Neural crest cell (in vitro differentiated cells): ENCODE results near the gene PNMA6E. TPM values are rescaled to one million over a fixed set of nuclear protein-coding genes. Genes with fewer than 3 reads are reported as not detected.

Experiments
- DNase-seq: peaks from one replicate; pipeline ENCODE4 v3.0.0; 2021; ENCODE audit warnings: low read depth, mixed read lengths, low spot score
- H3K27ac Mint-ChIP-seq: one replicate; pipeline ENCODE4 v1.8.0; 2021; ENCODE audit warnings: mild to moderate bottlenecking, mixed read lengths; ENCODE audit not compliant: unreplicated experiment
- H3K27me3 Mint-ChIP-seq: 2 replicates; pipeline ENCODE4 v1.8.0; 2021; ENCODE audit warnings: low read depth, mild to moderate bottlenecking, mixed read lengths
- H3K36me3 Mint-ChIP-seq: 2 replicates; pipeline ENCODE4 v1.8.0; 2021; ENCODE audit warnings: low read depth, mild to moderate bottlenecking, mixed read lengths
- H3K4me1 Mint-ChIP-seq: 2 replicates; pipeline ENCODE4 v1.8.0; 2021; ENCODE audit warnings: mixed read lengths
- H3K4me3 Mint-ChIP-seq: one replicate; pipeline ENCODE4 v1.8.0; 2021; ENCODE audit warnings: mild to moderate bottlenecking, mixed read lengths
- H3K9me3 Mint-ChIP-seq: 2 replicates; pipeline ENCODE4 v1.8.0; 2021; ENCODE audit warnings: mixed read lengths
- CTCF ChIP-seq: fragments of 200-600 bp; sonication (generic); conservative IDR thresholded peaks from 2 replicates; pipeline ENCODE4 v1.5.0; 2021; ENCODE audit warnings: antibody characterized with exemption, mild to moderate bottlenecking
- total RNA-seq: library from RNA; stranded (reverse); gene quantifications from 2 replicates; pipeline ENCODE4 v1.2.1, GENCODE V29; 2021

Gene PNMA6E
- total RNA-seq, 1 donor from 2014 or later: not detected

DNA sequence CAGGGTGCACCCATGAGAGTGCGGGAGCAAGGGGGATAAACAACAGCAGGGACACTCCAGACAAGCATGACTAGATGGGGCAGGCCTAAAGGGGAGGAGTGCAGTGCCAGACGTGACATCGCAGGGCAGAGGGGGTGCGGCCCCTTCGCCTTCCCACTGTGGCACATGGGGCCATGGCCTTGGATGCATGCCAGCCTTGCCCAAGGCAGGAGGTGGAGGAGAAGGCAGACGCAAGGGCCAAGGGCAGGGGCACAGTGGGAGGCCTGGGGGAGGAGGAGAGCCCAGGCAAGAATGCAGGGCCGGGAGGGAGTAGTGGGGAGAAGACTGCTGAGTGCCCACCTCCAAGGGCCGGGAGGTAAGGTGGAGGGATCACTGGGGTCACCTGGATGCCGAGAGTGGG, 21.6 kb downstream of the PNMA6E start:
- Mint-ChIP-seq H3K9me3 (peaks cover 8% of the 10 kb centered on the region), H3K36me3 (no peaks in the 10 kb centered on the region)

DNA sequence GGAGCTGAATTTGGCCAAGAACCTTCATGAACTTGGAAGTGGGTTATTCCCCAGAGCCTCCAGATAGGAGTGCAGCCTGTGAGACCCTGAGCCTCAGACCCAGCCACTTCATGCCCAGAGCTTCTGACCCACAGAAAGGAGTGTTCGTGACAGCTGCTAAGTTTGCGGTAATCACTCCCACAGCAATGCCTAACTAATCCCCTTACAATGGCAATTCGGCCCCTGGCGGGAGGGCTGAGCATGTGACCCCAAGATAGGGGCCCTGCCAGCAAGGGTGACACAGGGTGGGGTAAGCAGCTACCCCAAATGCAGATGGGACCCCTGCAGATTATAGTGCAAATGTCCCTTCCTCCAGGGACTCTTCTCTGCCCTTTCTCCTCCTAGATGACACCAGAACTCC, 22.5 kb downstream of the PNMA6E start:
- H3K27ac Mint-ChIP-seq: no peak overlapping the region
- no peaks in the 10 kb centered on the region for H3K27me3 Mint-ChIP-seq
- H3K4me3 Mint-ChIP-seq: no peak overlapping the region
- no peak for TF ChIP-seq CTCF
- no peak for DNase-seq
- H3K4me1 Mint-ChIP-seq: no peaks in the 10 kb centered on the region
- no peaks in the 10 kb centered on the region for H3K36me3 Mint-ChIP-seq
- H3K9me3 Mint-ChIP-seq: peaks cover 8% of the 10 kb centered on the region

More for the DNA sequence above, 21.6 kb downstream of the PNMA6E start:
- Mint-ChIP-seq H3K27me3 (no peaks in the 10 kb centered on the region), H3K4me1 (no peaks in the 10 kb centered on the region), H3K4me3 (no peak overlapping the region), H3K27ac (no peak overlapping the region)
- no peak for TF ChIP-seq CTCF
- DNase-seq: no peak

- TF ChIP-seq CTCF: no peak
- no peak for DNase-seq
- Mint-ChIP-seq H3K4me1 (no peaks in the 10 kb centered on the region), H3K4me3 (no peak overlapping the region), H3K27ac (no peak overlapping the region), H3K36me3 (no peaks in the 10 kb centered on the region), H3K27me3 (no peaks in the 10 kb centered on the region), H3K9me3 (peaks cover 8% of the 10 kb centered on the region)
Measured at GRCh38 chrX:153377727-153378126, 23.4 kb downstream of the PNMA6E start.

- DNase-seq: no peak
- H3K4me3 Mint-ChIP-seq: no peak overlapping the region
- H3K9me3 Mint-ChIP-seq: peaks cover 8% of the 10 kb centered on the region
- H3K4me1 Mint-ChIP-seq: no peaks in the 10 kb centered on the region
- H3K27me3 Mint-ChIP-seq: no peaks in the 10 kb centered on the region
- H3K36me3 Mint-ChIP-seq: no peaks in the 10 kb centered on the region
- no peak overlapping the region for H3K27ac Mint-ChIP-seq
- no peak for TF ChIP-seq CTCF
Measured at GRCh38 chrX:153375571-153375970, 25.6 kb downstream of the PNMA6E start.

DNA sequence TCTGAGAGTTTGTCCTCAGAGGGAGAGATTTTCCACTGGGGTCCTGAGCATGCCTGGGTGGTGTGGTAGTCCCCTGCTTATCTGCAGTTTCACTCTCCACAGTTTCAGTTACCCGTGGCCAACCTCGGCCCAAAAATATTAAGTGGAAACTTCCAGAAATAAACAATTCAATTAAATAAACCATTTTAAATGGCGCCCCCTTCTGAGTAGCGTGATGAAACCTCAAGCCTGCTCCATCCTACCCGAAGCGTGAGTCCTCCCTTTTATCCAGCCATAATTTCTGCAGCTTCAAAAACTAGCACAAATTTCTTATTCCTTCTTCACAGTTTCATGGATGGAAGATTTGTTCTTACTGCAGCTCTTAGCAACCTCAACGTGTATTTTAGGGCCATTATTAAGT, 26.7 kb downstream of the PNMA6E start:
- no peak for TF ChIP-seq CTCF
- Mint-ChIP-seq H3K27ac (no peak overlapping the region), H3K27me3 (no peaks in the 10 kb centered on the region), H3K9me3 (peaks cover 8% of the 10 kb centered on the region), H3K4me3 (no peak overlapping the region), H3K36me3 (no peaks in the 10 kb centered on the region), H3K4me1 (no peaks in the 10 kb centered on the region)
- no peak for DNase-seq

DNA sequence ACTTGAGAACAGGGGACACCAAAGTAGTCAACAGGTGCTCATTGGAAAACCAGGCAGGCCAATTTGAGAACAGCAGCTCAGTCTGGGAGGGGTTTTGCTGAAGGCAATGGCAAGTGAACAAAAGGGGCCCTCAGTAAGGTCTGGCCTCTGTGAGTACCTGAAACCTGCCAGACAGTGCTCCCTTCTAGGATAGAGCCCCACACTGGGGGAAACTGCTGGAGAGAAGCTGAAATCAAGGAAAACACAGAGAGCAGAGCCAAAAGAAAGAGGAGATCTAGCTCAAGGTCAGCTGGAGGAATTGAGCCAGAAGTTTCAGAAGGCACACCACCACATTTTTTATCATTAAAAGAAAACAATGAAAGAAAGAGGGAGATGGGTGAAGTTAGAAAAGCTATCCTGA, 28.2 kb downstream of the PNMA6E start:
- H3K27me3 Mint-ChIP-seq: no peaks in the 10 kb centered on the region
- no peaks in the 10 kb centered on the region for H3K4me1 Mint-ChIP-seq
- H3K27ac Mint-ChIP-seq: no peak overlapping the region
- no peak for TF ChIP-seq CTCF
- H3K9me3 Mint-ChIP-seq: peaks cover 8% of the 10 kb centered on the region
- no peaks in the 10 kb centered on the region for H3K36me3 Mint-ChIP-seq
- DNase-seq: no peak
- H3K4me3 Mint-ChIP-seq: no peak overlapping the region
